SW480 (cell line): ENCODE data around the gene DIPK1A.

ENCODE experiments used
- DNase-seq: peaks from one replicate; pipeline ENCODE4 v3.0.0-alpha.2; 2016; ENCODE audit warnings: low spot score

The DIPK1A gene

GRCh38 chr1:92876351-92876750 lies 84.9 kb downstream of the DIPK1A start:
- no peak for DNase-seq

- DNase-seq, result no peak
These were observed 86.3 kb downstream of the DIPK1A start for GRCh38 chr1:92874987-92875386.

GRCh38 chr1:92872719-92873118 lies 88.5 kb downstream of the DIPK1A start:
- DNase-seq, result no peak

GRCh38 chr1:92870591-92870990 lies 90.7 kb downstream of the DIPK1A start:
- DNase-seq, result no peak

- DNase-seq, result no peak
These were observed 97.1 kb downstream of the DIPK1A start for GRCh38 chr1:92864131-92864530.

- no peak for DNase-seq
These were observed 98.7 kb downstream of the DIPK1A start for GRCh38 chr1:92862605-92863004.

- no peak for DNase-seq
These were observed 101.7 kb downstream of the DIPK1A start for GRCh38 chr1:92859400-92860039.

- DNase-seq, result peak; percentile 80
These were observed 102.5 kb downstream of the DIPK1A start for GRCh38 chr1:92858564-92859399.

GRCh38 chr1:92857817-92858216 lies 103.4 kb downstream of the DIPK1A start:
- DNase-seq, result no peak

GRCh38 chr1:92855236-92855635 lies 106.0 kb downstream of the DIPK1A start:
- no peak for DNase-seq

- DNase-seq, result no peak
These were observed 107.0 kb downstream of the DIPK1A start for GRCh38 chr1:92854101-92854785.

GRCh38 chr1:92853299-92853698 lies 108.0 kb downstream of the DIPK1A start:
- DNase-seq, result no peak

- no peak for DNase-seq
These were observed 109.5 kb downstream of the DIPK1A start for GRCh38 chr1:92851729-92852128.

- no peak for DNase-seq
These were observed 111.2 kb downstream of the DIPK1A start for GRCh38 chr1:92850019-92850418.

GRCh38 chr1:92848201-92848600 lies 113.1 kb downstream of the DIPK1A start:
- no peak for DNase-seq

- no peak for DNase-seq
These were observed 115.4 kb downstream of the DIPK1A start for GRCh38 chr1:92845908-92846307.

GRCh38 chr1:92844439-92844838 lies 116.8 kb downstream of the DIPK1A start:
- no peak for DNase-seq

- no peak for DNase-seq
These were observed 117.6 kb downstream of the DIPK1A start for GRCh38 chr1:92843429-92844352.

GRCh38 chr1:92843046-92843423 lies 118.2 kb downstream of the DIPK1A start:
- DNase-seq, result no peak

GRCh38 chr1:92842082-92843045 lies 118.9 kb downstream of the DIPK1A start:
- no peak for DNase-seq

GRCh38 chr1:92840600-92840999 lies 120.7 kb downstream of the DIPK1A start:
- DNase-seq, result no peak
